GM12865 (cell line): ENCODE measurements around the gene AUNIP.
"Not testable (repeated sequence)": the region's sequence is repeated elsewhere in the genome, so short reads cannot be mapped to it uniquely, and the experiment has no call there.

Source experiments
- DNase-seq: peaks from one replicate; pipeline ENCODE4 v3.0.0; 2010; ENCODE audit warnings: low read depth
- H3K4me3 ChIP-seq: 2 replicates; pipeline ENCODE4 v1.5.1; 2011; ENCODE audit warnings: mild to moderate bottlenecking, low read depth, low read length, control low read depth
- TF ChIP-seq, protein P1 (sequence below): IDR thresholded peaks from 2 replicates; pipeline ENCODE4 v1.5.1; 2011; ENCODE audit warnings: low read length, control low read depth, low read depth, inconsistent platforms; ENCODE audit not compliant: insufficient read depth; ENCODE audit errors: missing control alignments

The AUNIP gene

DNA sequence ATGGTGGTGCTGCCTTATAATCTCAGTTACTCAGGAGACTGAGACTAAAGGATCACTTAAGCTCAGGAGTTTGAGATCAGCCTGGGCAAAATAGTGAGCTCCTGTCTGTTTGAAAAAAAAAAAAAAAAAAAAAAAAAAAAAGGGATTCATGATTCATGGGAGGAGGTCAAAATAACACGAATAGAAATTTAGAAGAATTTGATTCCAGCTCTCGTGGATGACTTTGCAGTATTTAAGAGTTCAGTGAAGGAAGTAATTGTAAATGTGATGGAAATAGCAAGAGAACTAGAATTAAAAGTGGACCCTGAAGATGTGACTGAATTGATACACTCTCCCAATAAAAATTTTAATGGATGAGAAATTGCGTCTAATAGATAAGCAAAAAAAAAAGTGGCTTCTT, 15.8 kb downstream of the AUNIP start:
- no peak for DNase-seq
- H3K4me3 ChIP-seq: no peak overlapping the region
- TF ChIP-seq, protein P1, sequence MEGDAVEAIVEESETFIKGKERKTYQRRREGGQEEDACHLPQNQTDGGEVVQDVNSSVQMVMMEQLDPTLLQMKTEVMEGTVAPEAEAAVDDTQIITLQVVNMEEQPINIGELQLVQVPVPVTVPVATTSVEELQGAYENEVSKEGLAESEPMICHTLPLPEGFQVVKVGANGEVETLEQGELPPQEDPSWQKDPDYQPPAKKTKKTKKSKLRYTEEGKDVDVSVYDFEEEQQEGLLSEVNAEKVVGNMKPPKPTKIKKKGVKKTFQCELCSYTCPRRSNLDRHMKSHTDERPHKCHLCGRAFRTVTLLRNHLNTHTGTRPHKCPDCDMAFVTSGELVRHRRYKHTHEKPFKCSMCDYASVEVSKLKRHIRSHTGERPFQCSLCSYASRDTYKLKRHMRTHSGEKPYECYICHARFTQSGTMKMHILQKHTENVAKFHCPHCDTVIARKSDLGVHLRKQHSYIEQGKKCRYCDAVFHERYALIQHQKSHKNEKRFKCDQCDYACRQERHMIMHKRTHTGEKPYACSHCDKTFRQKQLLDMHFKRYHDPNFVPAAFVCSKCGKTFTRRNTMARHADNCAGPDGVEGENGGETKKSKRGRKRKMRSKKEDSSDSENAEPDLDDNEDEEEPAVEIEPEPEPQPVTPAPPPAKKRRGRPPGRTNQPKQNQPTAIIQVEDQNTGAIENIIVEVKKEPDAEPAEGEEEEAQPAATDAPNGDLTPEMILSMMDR: no peak

DNA sequence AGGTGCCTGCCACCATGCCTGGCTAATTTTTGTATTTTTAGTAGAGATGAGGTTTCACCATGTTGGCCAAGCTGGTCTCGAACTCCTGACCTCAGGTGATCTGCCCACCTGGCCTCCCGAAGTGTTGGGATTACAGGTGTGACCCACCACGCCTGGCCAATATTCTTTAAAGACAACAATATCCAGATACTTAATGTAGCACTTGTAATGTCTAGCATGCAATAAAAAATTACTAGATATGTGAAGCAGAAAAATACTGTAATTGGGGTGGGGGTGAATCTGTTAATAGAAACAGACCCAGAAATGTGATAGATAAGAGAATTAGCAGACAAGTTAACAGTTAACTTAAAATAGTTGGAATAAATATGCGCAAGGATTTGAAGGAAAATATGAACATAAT, 19.4 kb downstream of the AUNIP start:
- H3K4me3 ChIP-seq: not testable (repeated sequence)

GRCh38 chr1:25837262-25837875, 21.9 kb downstream of the AUNIP start:
- H3K4me3 ChIP-seq: no peak overlapping the region
- DNase-seq: no peak
- TF ChIP-seq, protein P1: peak; percentile 21

More for the DNA sequence above, 19.4 kb downstream of the AUNIP start:
- DNase-seq: not testable (repeated sequence)

- TF ChIP-seq, protein P1: no peak
- no peak for DNase-seq
- H3K4me3 ChIP-seq: no peak overlapping the region
Observed at GRCh38 chr1:25836695-25837094, 22.6 kb downstream of the AUNIP start.

DNA sequence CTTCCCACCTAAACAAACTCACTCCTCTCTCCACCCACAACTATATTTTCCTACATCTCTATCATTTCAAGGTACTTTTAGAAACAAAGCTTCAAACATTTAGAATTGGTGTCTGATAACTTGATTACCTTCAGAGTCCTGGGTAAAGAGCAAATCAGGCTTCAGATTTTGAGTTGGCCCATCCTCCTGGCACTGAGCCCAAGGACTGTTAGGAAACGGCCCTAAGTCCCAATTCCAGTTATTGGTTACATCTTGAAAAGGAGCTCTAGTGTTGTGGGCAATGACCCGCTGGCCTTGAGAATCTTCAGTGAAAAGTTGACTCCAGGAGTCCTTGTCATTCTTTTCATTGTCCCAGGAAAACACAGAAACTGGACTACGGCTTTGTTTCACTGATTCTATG, 24.4 kb downstream of the AUNIP start:
- H3K4me3 ChIP-seq: no peak overlapping the region
- no peak for DNase-seq
- TF ChIP-seq, protein P1: no peak

DNA sequence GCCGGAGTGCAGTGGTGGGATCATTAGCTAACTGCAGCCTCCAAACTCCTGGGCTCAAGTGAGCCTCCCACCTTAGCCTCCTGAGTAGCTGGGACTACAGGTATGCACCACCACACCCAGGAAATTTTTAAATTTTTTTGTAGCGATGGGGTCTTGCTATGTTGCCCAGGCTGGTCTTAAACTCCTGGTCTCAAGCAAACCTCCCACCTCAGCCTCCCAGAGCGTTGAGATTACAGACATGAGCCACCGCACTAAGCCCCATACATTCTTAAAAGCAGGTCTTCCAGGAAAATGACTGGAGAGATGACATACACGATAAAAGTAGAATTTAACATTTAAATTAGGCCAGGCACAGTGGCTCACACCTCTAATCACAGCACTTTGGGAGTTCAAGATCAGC, 26.1 kb downstream of the AUNIP start:
- H3K4me3 ChIP-seq: no peak overlapping the region
- DNase-seq: no peak
- TF ChIP-seq, protein P1: no peak

- TF ChIP-seq, protein P1: no peak
- no peak overlapping the region for H3K4me3 ChIP-seq
Observed at GRCh38 chr1:25832336-25833037, 26.8 kb downstream of the AUNIP start.

More at GRCh38 chr1:25832336-25833037, 26.8 kb downstream of the AUNIP start:
- DNase-seq: no peak
